ENCODE data around the gene BACH1.

Gene BACH1

GRCh38 chr21:29315131-29315749 lies 16.5 kb downstream of the BACH1 start:
- no peak for DNase-seq (ENCODE audit: low spot score)

DNA sequence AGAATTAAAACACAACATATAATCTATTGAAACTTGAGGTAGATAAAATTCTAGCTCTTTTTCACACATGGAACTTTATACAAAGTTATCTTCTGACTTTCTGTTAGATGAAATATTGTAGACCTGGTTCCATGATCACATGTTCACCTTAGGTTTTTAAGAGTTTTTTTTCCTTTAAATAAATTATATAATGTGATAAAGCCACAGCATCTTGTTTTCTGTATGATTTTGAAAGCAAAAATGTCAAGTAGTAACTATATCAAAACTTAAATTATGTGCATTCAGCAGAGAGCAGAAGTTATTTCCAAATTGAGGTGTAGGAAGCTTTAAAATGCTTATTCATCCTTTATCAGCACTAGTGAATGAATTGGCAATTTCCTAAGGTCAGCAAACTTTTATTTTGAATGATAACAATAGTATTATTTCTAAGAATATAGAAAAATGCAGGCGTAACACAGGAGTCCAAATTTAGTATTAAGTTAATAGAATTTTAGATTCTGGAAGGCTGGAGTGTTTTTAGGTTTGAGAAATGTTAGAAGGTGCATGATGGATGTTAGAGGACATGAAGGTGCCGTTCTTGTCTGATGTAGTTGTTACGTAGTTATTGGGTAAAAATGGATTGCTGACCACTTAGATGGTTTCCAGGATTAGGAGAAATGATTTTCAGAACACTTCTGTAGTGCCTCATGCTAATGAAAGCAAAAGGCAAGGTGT lies 17.5 kb downstream of the BACH1 start:
- no peak for DNase-seq (ENCODE audit: low spot score)

DNA sequence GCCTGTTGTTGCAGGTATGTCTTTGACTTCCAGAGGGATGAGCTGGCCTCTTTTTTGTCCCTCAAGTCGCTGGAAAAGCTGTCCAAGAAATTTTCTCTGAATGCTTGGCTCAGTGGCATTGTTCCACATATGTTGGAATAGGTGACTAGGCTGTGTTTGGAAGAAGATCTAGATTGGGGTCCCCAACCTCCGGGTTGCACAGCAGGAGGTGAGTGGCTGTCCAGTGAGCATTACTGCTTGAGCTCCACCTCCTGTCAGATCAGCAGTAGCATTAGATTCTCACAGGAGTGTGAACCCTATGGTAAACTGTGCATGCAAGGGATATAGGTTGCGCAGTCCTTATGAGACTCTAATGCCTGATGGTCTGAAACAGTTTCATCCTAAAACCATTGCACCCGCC lies 18.1 kb downstream of the BACH1 start:
- no peak for DNase-seq (ENCODE audit: low spot score)

GRCh38 chr21:29318354-29318753 lies 19.6 kb downstream of the BACH1 start:
- no peak for DNase-seq (ENCODE audit: low spot score)

DNA sequence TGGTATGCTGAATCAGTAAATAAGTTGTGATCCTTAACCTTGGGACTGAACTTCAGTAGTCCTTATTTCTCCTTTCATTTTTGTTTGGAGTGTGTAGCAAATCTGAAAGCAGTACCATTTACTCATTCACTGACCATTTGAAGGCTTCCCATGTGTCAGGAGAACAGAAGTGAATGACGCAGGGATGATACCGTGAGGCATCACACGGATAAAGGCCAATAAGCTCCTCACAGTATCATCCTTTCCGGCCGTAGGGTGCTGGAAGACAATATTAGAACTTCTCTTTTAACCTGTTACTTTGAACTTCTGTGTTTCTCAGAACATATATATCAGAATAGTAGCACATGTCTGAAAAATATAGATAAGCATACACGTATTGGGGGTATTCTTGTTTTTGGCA lies 21.3 kb downstream of the BACH1 start:
- no peak for DNase-seq (ENCODE audit: low spot score)

GRCh38 chr21:29321217-29321616 lies 22.5 kb downstream of the BACH1 start:
- no peak for DNase-seq (ENCODE audit: low spot score)

- DNase-seq (ENCODE audit: low spot score) = no peak
Measured at GRCh38 chr21:29321932-29322928, 23.5 kb downstream of the BACH1 start.

GRCh38 chr21:29323189-29323588 lies 24.5 kb downstream of the BACH1 start:
- DNase-seq (ENCODE audit: low spot score) = no peak

- no peak for DNase-seq (ENCODE audit: low spot score)
Measured at GRCh38 chr21:29326914-29327554, 28.3 kb downstream of the BACH1 start.

GRCh38 chr21:29329406-29329805 lies 30.7 kb downstream of the BACH1 start:
- DNase-seq (ENCODE audit: low spot score) = no peak

DNA sequence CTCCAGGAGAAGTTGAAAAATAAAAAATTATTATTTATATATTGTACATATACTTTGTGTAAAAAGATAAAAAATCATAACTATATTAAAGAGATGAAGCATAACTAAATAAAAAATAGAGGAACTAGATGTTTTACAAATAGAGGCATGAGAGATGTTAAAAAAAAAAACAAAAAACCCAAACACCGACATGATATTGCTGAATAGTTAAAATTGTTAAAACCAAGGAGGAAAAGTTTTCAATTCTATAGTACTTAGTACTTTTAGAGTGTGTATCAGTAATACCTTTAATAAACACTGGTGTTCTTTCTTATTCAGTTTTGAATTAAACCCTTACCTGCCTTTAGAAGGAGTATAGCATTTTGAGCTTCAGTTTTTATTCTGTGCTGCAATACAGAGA lies 32.1 kb downstream of the BACH1 start:
- DNase-seq (ENCODE audit: low spot score) = no peak

GRCh38 chr21:29332461-29333362 lies 34.0 kb downstream of the BACH1 start:
- no peak for DNase-seq (ENCODE audit: low spot score)

GRCh38 chr21:29333406-29333805 lies 34.7 kb downstream of the BACH1 start:
- DNase-seq (ENCODE audit: low spot score) = no peak

GRCh38 chr21:29334717-29335428 lies 36.2 kb downstream of the BACH1 start:
- no peak for DNase-seq (ENCODE audit: low spot score)

GRCh38 chr21:29335720-29336119 lies 37.0 kb downstream of the BACH1 start:
- DNase-seq (ENCODE audit: low spot score) = no peak

- DNase-seq (ENCODE audit: low spot score) = no peak
Measured at GRCh38 chr21:29338256-29338655, 39.5 kb downstream of the BACH1 start.

GRCh38 chr21:29340228-29340627 lies 41.5 kb downstream of the BACH1 start:
- no peak for DNase-seq (ENCODE audit: low spot score)

DNA sequence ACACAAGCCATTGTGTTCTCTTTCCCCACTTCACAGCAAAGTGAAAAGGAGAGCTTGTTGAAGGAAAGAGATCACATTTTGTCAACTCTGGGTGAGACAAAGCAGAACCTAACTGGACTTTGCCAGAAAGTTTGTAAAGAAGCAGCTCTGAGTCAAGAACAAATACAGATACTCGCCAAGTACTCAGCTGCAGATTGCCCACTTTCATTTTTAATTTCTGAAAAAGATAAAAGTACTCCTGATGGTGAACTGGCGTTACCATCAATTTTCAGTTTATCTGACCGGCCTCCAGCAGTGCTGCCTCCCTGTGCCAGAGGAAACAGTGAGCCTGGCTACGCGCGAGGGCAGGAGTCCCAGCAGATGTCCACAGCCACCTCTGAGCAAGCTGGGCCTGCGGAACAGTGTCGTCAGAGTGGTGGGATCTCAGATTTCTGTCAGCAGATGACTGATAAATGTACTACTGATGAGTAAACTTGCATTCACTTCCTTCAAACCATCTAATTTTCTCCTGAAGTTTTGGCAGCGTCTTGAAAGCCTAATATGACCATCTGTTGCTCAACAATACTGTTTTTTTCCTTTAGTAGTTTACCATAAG lies 43.7 kb downstream of the BACH1 start:
- no peak for DNase-seq (ENCODE audit: low spot score)

DNA sequence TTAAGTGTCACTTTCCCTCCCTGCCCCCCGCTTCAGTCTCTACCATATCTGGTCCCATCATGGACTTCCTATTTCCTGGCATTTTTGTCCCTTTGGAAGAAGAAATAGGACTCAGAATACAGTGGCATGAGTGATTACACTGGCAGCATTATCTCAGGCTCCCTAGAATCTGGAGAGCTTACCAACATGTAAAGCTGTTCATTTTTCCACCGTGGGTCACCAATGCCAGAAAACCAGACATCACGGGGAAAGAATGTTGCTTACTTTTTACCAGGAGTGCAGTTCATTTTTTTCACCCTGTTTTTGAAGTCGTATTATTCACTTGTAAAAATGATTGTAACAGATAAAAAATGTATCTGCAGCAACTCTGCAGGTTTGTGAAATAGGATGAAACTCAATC lies 44.8 kb downstream of the BACH1 start:
- DNase-seq (ENCODE audit: low spot score) = no peak

DNA sequence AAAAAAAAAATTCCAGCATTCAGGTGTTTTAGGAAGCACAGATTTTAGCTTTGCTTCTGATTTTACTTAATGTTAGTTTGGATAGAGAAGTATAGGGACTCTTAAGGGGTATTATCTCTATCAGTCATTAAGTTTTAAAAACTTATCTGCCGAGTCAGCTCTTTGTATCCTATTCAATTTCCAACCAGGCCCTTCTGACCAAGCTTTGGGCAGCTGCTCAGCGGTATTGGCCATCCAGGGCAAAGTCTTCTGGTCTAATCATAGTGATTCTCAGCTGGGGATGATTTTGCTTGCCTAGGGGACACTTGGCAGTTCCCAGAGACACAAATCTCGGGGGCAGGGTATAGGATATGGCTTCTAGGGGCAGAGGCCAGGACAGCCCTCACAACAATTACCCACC lies 47.6 kb downstream of the BACH1 start:
- DNase-seq (ENCODE audit: low spot score) = no peak
